ENCODE measurements around the gene OR4A5.
"Not testable (repeated sequence)": the region's sequence is repeated elsewhere in the genome, so short reads cannot be mapped to it uniquely, and the experiment has no call there.

DNA sequence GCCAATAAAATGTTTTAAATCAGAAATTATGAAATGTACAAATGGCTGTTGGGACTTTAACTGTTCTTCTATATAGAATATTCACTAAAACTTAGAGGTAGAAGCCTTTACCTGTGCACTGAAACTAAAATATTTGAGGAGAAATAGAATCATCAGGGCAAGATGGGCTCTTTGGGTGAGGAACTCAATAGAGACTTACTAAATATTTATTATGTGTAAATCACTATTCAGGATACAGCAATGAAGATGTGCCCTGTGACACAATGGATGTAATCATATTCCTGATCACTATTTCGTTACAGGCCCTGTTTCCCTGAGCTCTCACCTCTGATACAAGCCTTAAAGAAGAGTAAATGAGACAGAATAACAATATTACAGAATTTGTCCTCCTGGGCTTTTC is at the start of gene OR4A5:
- TF ChIP-seq, protein P1, sequence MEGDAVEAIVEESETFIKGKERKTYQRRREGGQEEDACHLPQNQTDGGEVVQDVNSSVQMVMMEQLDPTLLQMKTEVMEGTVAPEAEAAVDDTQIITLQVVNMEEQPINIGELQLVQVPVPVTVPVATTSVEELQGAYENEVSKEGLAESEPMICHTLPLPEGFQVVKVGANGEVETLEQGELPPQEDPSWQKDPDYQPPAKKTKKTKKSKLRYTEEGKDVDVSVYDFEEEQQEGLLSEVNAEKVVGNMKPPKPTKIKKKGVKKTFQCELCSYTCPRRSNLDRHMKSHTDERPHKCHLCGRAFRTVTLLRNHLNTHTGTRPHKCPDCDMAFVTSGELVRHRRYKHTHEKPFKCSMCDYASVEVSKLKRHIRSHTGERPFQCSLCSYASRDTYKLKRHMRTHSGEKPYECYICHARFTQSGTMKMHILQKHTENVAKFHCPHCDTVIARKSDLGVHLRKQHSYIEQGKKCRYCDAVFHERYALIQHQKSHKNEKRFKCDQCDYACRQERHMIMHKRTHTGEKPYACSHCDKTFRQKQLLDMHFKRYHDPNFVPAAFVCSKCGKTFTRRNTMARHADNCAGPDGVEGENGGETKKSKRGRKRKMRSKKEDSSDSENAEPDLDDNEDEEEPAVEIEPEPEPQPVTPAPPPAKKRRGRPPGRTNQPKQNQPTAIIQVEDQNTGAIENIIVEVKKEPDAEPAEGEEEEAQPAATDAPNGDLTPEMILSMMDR (IDR thresholded peaks at IDR 0.05; ENCODE audit: extremely low read depth in 1 of 2, insufficient read depth in 1 of 2, low read depth in 1 of 2, low read length in 2 of 2), result not testable (repeated sequence)
- not testable (repeated sequence) for TF ChIP-seq EZH2 (IDR thresholded peaks at IDR 0.05; ENCODE audit: borderline replicate concordance, low read depth, low read length, severe bottlenecking); POLR2A (IDR thresholded peaks at IDR 0.05; ENCODE audit: low read depth, low read length); MYC (IDR thresholded peaks at IDR 0.05; ENCODE audit: low read depth, low read length)

Measured in endothelial cell of umbilical vein (primary cell).